SK-N-SH treated with all-trans-retinoic acid at 6 μM for 48 hours (cell line): ENCODE measurements around the gene GRK1.

Experiments
- ATAC-seq: fragments of 200-7000 bp; cut with Tn5 transposase; 3 replicates; pipeline ENCODE4 v1.9.1; 2020; ENCODE audit warnings: mild to moderate bottlenecking, moderate library complexity
- BACH2 ChIP-seq: fragments of 250-450 bp; sonication (Bioruptor Pico); IDR thresholded peaks from 2 replicates; pipeline ENCODE4 v1.9.0; 2021; ENCODE audit warnings: mild to moderate bottlenecking, borderline replicate concordance
- CSDC2 ChIP-seq: fragments of 250-450 bp; sonication (Bioruptor Pico); IDR thresholded peaks from 2 replicates; pipeline ENCODE4 v1.5.0; 2020; ENCODE audit warnings: mild to moderate bottlenecking, moderate library complexity
- CSRNP3 ChIP-seq: fragments of 250-450 bp; sonication (Bioruptor Pico); IDR thresholded peaks from 2 replicates; pipeline ENCODE4 v1.5.1; 2021; ENCODE audit warnings: mild to moderate bottlenecking, moderate library complexity
- ESRRG ChIP-seq: fragments of 250-450 bp; sonication (Bioruptor Pico); IDR thresholded peaks from 2 replicates; pipeline ENCODE4 v1.6.1; 2021; ENCODE audit warnings: mild to moderate bottlenecking
- GLIS3 ChIP-seq: fragments of 250-450 bp; sonication (Bioruptor Pico); IDR thresholded peaks from 2 replicates; pipeline ENCODE4 v1.5.0; 2020; ENCODE audit warnings: mild to moderate bottlenecking, moderate library complexity
- ISL1 ChIP-seq: fragments of 250-450 bp; sonication (Bioruptor Pico); IDR thresholded peaks from 2 replicates; pipeline ENCODE4 v2.1.2; 2022; ENCODE audit warnings: mild to moderate bottlenecking, moderate library complexity
- OSR1 ChIP-seq: fragments of 250-450 bp; sonication (Bioruptor Pico); IDR thresholded peaks from 2 replicates; pipeline ENCODE4 v1.8.0; 2022; ENCODE audit warnings: moderate library complexity, mild to moderate bottlenecking, inconsistent platforms
- PPARA ChIP-seq: fragments of 250-450 bp; sonication (Bioruptor Pico); IDR thresholded peaks from 2 replicates; pipeline ENCODE4 v1.5.0; 2020; ENCODE audit warnings: mild to moderate bottlenecking, borderline replicate concordance
- RARB ChIP-seq: fragments of 250-450 bp; sonication (Bioruptor Pico); IDR thresholded peaks from 2 replicates; pipeline ENCODE4 v1.8.0; 2021; ENCODE audit warnings: mild to moderate bottlenecking, moderate library complexity
- SNAI2 ChIP-seq: fragments of 250-450 bp; sonication (Bioruptor Pico); IDR thresholded peaks from 2 replicates; pipeline ENCODE4 v1.5.0; 2020; ENCODE audit warnings: mild to moderate bottlenecking, moderate library complexity
- TCF4 ChIP-seq: fragments of 250-450 bp; sonication (Bioruptor Pico); IDR thresholded peaks from 2 replicates; pipeline ENCODE4 v1.8.0; 2021; ENCODE audit warnings: mild to moderate bottlenecking, moderate library complexity, borderline replicate concordance
- TOX ChIP-seq: fragments of 250-450 bp; sonication (Bioruptor Pico); IDR thresholded peaks from 2 replicates; pipeline ENCODE4 v1.8.0; 2021; ENCODE audit warnings: mild to moderate bottlenecking, moderate library complexity, borderline replicate concordance
- ZC3H10 ChIP-seq: fragments of 250-450 bp; sonication (Bioruptor Pico); IDR thresholded peaks from 2 replicates; pipeline ENCODE4 v1.5.1; 2021; ENCODE audit warnings: mild to moderate bottlenecking, moderate library complexity
- ZFP3 ChIP-seq: fragments of 250-450 bp; sonication (Bioruptor Pico); IDR thresholded peaks from 2 replicates; pipeline ENCODE4 v1.5.0; 2020; ENCODE audit warnings: mild to moderate bottlenecking, moderate library complexity
- ZFP30 ChIP-seq: fragments of 450-650 bp; formaldehyde crosslinking; IDR thresholded peaks from 2 replicates; pipeline ENCODE4 v1.5.0; 2022; ENCODE audit warnings: mild to moderate bottlenecking, moderate library complexity
- ZNF565 ChIP-seq: fragments of 450-650 bp; formaldehyde crosslinking; conservative IDR thresholded peaks from 2 replicates; pipeline ENCODE4 v1.5.0; 2020; ENCODE audit warnings: low read depth, mild to moderate bottlenecking, moderate library complexity
- ZNF70 ChIP-seq: fragments of 450-650 bp; formaldehyde crosslinking; IDR thresholded peaks from 2 replicates; pipeline ENCODE4 v1.5.0; 2020; ENCODE audit warnings: mild to moderate bottlenecking, moderate library complexity
- ZNF8 ChIP-seq: fragments of 450-650 bp; formaldehyde crosslinking; IDR thresholded peaks from 2 replicates; pipeline ENCODE4 v1.5.0; 2020; ENCODE audit warnings: mild to moderate bottlenecking, moderate library complexity
- TF ChIP-seq, protein P1 (sequence below): fragments of 250-450 bp; sonication (Bioruptor Pico); IDR thresholded peaks from 2 replicates; pipeline ENCODE4 v1.8.0; 2021; ENCODE audit warnings: low read depth, mild to moderate bottlenecking, moderate library complexity, borderline replicate concordance
- TF ChIP-seq, protein P2 (sequence below): fragments of 250-450 bp; sonication (Bioruptor Pico); IDR thresholded peaks from 2 replicates; pipeline ENCODE4 v1.8.0; 2020; ENCODE audit warnings: mild to moderate bottlenecking, moderate library complexity, borderline replicate concordance

The GRK1 gene

DNA sequence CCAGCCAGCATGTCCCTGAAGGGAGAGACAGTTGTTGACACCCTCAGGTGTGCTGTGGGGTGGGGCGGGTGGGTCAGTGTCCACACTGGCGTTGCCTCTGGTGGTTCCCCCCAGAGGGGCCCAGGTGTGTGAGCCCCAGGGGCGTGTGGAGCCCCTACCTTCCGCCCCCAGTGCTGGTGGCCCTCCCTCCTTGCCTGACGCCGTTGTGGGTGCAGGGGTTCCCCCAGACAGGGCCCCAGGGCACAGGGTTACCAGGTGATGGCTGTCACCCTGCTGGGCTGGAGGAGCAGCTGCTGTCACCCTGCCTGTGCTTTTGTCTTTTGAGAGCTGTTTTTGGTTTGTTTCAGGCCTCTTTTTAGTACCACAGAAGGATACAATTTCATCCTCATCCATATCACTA, 36.2 kb upstream of the GRK1 start (continued):
- no peak for TF ChIP-seq CSRNP3

DNA sequence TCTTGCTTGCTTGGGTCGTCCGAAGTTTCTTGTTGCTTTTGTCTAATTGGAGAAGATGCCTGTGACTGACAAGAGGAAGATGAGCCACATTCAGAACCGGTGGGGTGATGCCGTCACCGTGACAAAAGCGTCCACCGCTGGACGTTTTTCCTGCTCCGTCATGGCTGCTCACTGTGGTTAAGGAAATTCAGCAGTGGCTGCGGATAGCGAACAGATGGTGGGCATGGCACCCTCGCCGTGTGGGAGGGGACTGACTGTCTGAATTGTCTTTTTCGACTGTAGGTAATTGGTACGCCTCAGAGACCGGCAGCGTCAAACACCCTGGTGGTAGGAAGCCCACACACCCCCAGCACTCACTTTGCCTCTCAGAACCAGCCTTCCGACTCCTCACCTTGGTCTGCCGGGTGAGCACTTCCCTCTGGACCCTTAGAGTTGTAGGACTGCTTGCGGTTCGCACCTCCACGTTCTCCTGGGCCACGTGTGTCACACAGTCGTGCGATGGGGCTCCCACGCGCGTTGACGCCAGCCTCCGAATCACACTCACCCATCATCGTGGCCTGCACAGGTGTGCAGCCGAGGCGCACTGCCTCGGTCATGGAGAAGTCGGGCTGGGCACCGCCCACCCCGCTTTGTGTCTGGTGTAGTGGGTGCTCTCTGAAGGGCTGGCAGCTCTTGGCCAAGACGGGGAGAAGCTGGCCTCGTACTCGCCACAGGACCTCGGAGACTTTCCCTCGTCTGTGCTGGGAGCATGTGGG, 35.5 kb upstream of the GRK1 start:
- ATAC-seq = no peak
- TF ChIP-seq ESRRG (CRISPR knock-in tag) (no peak), ZNF565 (CRISPR knock-in tag) (no peak), GLIS3 (CRISPR knock-in tag) (no peak), ZFP30 (no peak), CSDC2 (CRISPR knock-in tag) (no peak), PPARA (CRISPR knock-in tag) (no peak), TCF4 (no peak), ZFP3 (CRISPR knock-in tag) (no peak), BACH2 (CRISPR knock-in tag) (no peak), ISL1 (CRISPR knock-in tag) (no peak), TOX (no peak), OSR1 (CRISPR knock-in tag) (no peak), CSRNP3 (no peak), ZC3H10 (no peak), RARB (no peak), ZNF8 (no peak), SNAI2 (no peak), ZNF70 (CRISPR knock-in tag) (no peak)
- TF ChIP-seq, protein P1, sequence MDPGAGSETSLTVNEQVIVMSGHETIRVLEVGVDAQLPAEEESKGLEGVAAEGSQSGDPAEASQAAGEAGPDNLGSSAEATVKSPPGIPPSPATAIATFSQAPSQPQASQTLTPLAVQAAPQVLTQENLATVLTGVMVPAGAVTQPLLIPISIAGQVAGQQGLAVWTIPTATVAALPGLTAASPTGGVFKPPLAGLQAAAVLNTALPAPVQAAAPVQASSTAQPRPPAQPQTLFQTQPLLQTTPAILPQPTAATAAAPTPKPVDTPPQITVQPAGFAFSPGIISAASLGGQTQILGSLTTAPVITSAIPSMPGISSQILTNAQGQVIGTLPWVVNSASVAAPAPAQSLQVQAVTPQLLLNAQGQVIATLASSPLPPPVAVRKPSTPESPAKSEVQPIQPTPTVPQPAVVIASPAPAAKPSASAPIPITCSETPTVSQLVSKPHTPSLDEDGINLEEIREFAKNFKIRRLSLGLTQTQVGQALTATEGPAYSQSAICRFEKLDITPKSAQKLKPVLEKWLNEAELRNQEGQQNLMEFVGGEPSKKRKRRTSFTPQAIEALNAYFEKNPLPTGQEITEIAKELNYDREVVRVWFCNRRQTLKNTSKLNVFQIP = no peak
- TF ChIP-seq, protein P2, sequence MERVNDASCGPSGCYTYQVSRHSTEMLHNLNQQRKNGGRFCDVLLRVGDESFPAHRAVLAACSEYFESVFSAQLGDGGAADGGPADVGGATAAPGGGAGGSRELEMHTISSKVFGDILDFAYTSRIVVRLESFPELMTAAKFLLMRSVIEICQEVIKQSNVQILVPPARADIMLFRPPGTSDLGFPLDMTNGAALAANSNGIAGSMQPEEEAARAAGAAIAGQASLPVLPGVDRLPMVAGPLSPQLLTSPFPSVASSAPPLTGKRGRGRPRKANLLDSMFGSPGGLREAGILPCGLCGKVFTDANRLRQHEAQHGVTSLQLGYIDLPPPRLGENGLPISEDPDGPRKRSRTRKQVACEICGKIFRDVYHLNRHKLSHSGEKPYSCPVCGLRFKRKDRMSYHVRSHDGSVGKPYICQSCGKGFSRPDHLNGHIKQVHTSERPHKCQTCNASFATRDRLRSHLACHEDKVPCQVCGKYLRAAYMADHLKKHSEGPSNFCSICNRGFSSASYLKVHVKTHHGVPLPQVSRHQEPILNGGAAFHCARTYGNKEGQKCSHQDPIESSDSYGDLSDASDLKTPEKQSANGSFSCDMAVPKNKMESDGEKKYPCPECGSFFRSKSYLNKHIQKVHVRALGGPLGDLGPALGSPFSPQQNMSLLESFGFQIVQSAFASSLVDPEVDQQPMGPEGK (CRISPR knock-in tag) = no peak

DNA sequence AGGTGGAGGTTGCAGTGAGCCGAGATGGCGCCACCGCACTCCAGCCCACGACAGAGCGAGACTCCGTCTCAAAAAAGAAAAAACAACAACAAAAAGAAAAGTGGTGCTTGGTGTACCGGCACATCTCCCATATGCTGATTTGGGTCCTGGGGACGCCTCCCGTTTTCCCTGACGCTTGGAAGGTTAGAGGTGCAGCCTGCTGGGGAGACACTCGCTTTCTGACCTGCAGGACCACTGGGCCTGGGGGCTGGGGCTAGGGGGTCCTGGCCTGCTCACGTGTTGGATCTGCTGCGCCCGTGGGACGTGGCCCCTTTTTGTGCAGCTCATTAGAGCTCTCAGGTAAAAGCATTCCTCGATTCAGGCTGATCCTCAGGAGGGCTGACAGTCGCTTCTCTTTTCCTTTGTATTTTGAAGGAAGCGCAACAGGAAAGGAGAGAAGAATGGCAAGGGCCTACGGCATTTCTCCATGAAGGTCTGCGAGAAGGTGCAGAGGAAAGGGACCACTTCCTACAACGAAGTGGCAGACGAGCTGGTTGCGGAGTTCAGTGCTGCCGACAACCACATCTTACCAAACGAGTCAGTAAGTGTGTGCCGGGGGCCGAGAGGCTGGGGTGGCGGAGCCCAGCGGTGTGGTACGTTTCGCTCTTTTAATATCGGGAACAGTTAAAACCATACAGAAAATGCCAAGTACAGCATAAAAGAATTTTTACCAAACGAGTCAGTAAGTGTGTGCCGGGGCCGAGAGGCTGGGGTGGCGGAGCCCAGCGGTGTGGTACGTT, 34.1 kb upstream of the GRK1 start:
- ATAC-seq = no peak
- TF ChIP-seq ZNF565 (CRISPR knock-in tag) (no peak), CSRNP3 (no peak)
- TF ChIP-seq, protein P1 = no peak
